ENCODE results near the gene GUCY1A1. TPM values are rescaled to one million over a fixed set of nuclear protein-coding genes. Genes with fewer than 3 reads are reported as not detected.

GUCY1A1 gene
- total RNA-seq, 1 experiment from 2014 or later: 0.20 TPM

GRCh38 chr4:155629956-155630355 lies 36.7 kb upstream of the GUCY1A1 start:
- ChIA-PET CTCF (no interaction called here), POLR2A (no interaction called here)
- H3K27ac Mint-ChIP-seq: no peak overlapping the region
- H3K27me3 Mint-ChIP-seq (ENCODE audit: low read depth): no peaks in the 10 kb centered on the region
- no peak overlapping the region for H3K4me3 Mint-ChIP-seq
- H3K4me1 Mint-ChIP-seq: no peaks in the 10 kb centered on the region
- DNase-seq (ENCODE audit: low spot score): no peak
- H3K36me3 Mint-ChIP-seq: no peaks in the 10 kb centered on the region
- no peak for TF ChIP-seq ATF1 (CRISPR knock-in tag; IDR thresholded peaks at IDR 0.05)
- no peak for TF ChIP-seq ATF3 (CRISPR knock-in tag; conservative IDR thresholded peaks at IDR 0.05)
- TF ChIP-seq ZNF425 (CRISPR knock-in tag; conservative IDR thresholded peaks at IDR 0.05): no peak
- ATAC-seq: no peak
- peaks cover 4% of the 10 kb centered on the region; the same call in 1 of the 2 replicates for H3K9me3 Mint-ChIP-seq

GRCh38 chr4:155632310-155632840 lies 34.3 kb upstream of the GUCY1A1 start:
- Mint-ChIP-seq H3K27me3 (ENCODE audit: low read depth) (no peaks in the 10 kb centered on the region), H3K27ac (no peak overlapping the region), H3K9me3 (peaks cover 4% of the 10 kb centered on the region; the same call in 1 of the 2 replicates), H3K4me1 (no peaks in the 10 kb centered on the region), H3K36me3 (no peaks in the 10 kb centered on the region), H3K4me3 (no peak overlapping the region)
- POLR2A ChIA-PET: no interaction called here
- ATAC-seq (no peak), DNase-seq (ENCODE audit: low spot score) (no peak)
- CTCF ChIA-PET: no interaction called here
- no peak for TF ChIP-seq GABPB1 (CRISPR knock-in tag; IDR thresholded peaks at IDR 0.05)
- no peak for TF ChIP-seq ZSCAN18 (CRISPR knock-in tag; IDR thresholded peaks at IDR 0.05)
- no peak for TF ChIP-seq ATF3 (CRISPR knock-in tag; conservative IDR thresholded peaks at IDR 0.05)

GRCh38 chr4:155638195-155638965 lies 28.3 kb upstream of the GUCY1A1 start:
- Mint-ChIP-seq H3K27ac (no peak overlapping the region), H3K4me3 (no peak overlapping the region), H3K27me3 (ENCODE audit: low read depth) (no peaks in the 10 kb centered on the region), H3K9me3 (peaks cover 4% of the 10 kb centered on the region; the same call in 1 of the 2 replicates), H3K4me1 (no peaks in the 10 kb centered on the region), H3K36me3 (no peaks in the 10 kb centered on the region)
- CTCF ChIA-PET: no interaction called here
- POLR2A ChIA-PET: no interaction called here
- no peak for DNase-seq (ENCODE audit: low spot score)
- no peak for ATAC-seq
- TF ChIP-seq ATF3 (CRISPR knock-in tag; conservative IDR thresholded peaks at IDR 0.05) (no peak), ZNF232 (CRISPR knock-in tag; IDR thresholded peaks at IDR 0.05) (no peak), ETV6 (CRISPR knock-in tag; IDR thresholded peaks at IDR 0.05) (no peak), SMAD4 (CRISPR knock-in tag; IDR thresholded peaks at IDR 0.05) (no peak), RORB (CRISPR knock-in tag; IDR thresholded peaks at IDR 0.05) (no peak), ZBTB43 (CRISPR knock-in tag; IDR thresholded peaks at IDR 0.05) (no peak), RELA (CRISPR knock-in tag; IDR thresholded peaks at IDR 0.05; ENCODE audit: borderline replicate concordance) (no peak), ERG (CRISPR knock-in tag; IDR thresholded peaks at IDR 0.05) (no peak), TEAD4 (CRISPR knock-in tag; IDR thresholded peaks at IDR 0.05) (no peak), SOX15 (CRISPR knock-in tag; IDR thresholded peaks at IDR 0.05) (no peak), OVOL2 (CRISPR knock-in tag; IDR thresholded peaks at IDR 0.05; ENCODE audit: borderline replicate concordance) (no peak), CBFB (CRISPR knock-in tag; IDR thresholded peaks at IDR 0.05; ENCODE audit: low read depth) (no peak)

Data from WTC11 (cell line).